ENCODE results near the gene UBE2R2. TPM values are rescaled to one million over a fixed set of nuclear protein-coding genes. Genes with fewer than 3 reads are reported as not detected.
"Not testable (repeated sequence)": the region's sequence is repeated elsewhere in the genome, so short reads cannot be mapped to it uniquely, and the experiment has no call there.

UBE2R2 gene
- total and polyA plus RNA-seq, 10 of the 15 experiments (the other 5 are each of a cell fraction or from before 2014, with no cell fraction given): 7.2 to 32.8 (median 17.2) TPM

DNA sequence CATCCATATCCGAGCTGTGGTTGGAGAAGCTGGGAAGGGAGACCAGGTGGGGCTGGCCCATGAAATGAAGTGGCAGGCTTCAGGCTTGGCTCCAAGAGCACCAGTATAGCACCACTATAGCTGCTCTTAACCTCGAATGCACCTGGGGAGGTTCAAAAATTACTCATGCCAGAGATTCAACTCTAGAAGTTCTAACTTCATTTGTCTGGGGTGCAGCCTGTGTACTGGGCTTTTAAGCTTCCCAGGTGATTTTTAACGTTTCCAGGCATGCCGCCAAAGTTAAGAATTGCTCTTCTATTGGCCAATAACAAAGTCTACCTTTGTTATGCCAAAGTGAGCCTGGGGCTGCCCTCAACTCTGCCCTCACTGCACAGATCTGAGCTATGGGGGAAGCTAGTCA lies 21.1 kb upstream of the UBE2R2 start:
- no peaks in the 10 kb centered on the region for H3K4me1 ChIP-seq (ENCODE audit: control insufficient read depth, insufficient read depth, low read length)
- no peaks in the 10 kb centered on the region; the same call in 2 of the 3 replicates for H3K9me3 ChIP-seq (replicated peaks; ENCODE audit: control insufficient read depth, insufficient read depth, low read length)
- TF ChIP-seq NR2C2 (IDR thresholded peaks at IDR 0.05; ENCODE audit: borderline replicate concordance, control insufficient read depth, insufficient read length, low read depth) (no peak), ZNF274 (IDR thresholded peaks at IDR 0.05; ENCODE audit: insufficient read depth, insufficient read length) (no peak), POLR2AphosphoS2 (IDR thresholded peaks at IDR 0.05; ENCODE audit: low read depth, low read length) (no peak), HDAC2 (IDR thresholded peaks at IDR 0.05) (no peak), RAD51 (IDR thresholded peaks at IDR 0.05) (no peak), RUNX3 (IDR thresholded peaks at IDR 0.05; ENCODE audit: low read length) (no peak), ETV6 (conservative IDR thresholded peaks at IDR 0.05 in 1 of 2, IDR thresholded peaks at IDR 0.05 in 1 of 2; ENCODE audit: borderline replicate concordance in 1 of 2, low read depth in 1 of 2) (no peak), KDM1A (IDR thresholded peaks at IDR 0.05; ENCODE audit: borderline replicate concordance) (no peak), KLF5 (IDR thresholded peaks at IDR 0.05; ENCODE audit: partially characterized antibody) (no peak), HSF1 (IDR thresholded peaks at IDR 0.05; ENCODE audit: low read depth, low read length) (no peak), FOXM1 (IDR thresholded peaks at IDR 0.05; ENCODE audit: low read depth, low read length) (no peak), ZZZ3 (IDR thresholded peaks at IDR 0.05; ENCODE audit: control insufficient read depth, insufficient read length, low read depth) (no peak), ESRRA (IDR thresholded peaks at IDR 0.05; ENCODE audit: low read length) (no peak)
- TF ChIP-seq, protein P1, sequence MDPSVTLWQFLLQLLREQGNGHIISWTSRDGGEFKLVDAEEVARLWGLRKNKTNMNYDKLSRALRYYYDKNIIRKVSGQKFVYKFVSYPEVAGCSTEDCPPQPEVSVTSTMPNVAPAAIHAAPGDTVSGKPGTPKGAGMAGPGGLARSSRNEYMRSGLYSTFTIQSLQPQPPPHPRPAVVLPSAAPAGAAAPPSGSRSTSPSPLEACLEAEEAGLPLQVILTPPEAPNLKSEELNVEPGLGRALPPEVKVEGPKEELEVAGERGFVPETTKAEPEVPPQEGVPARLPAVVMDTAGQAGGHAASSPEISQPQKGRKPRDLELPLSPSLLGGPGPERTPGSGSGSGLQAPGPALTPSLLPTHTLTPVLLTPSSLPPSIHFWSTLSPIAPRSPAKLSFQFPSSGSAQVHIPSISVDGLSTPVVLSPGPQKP (IDR thresholded peaks at IDR 0.05; ENCODE audit: low read depth, low read length): no peak
- TF ChIP-seq, protein P2, sequence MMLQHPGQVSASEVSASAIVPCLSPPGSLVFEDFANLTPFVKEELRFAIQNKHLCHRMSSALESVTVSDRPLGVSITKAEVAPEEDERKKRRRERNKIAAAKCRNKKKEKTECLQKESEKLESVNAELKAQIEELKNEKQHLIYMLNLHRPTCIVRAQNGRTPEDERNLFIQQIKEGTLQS (IDR thresholded peaks at IDR 0.05; ENCODE audit: borderline replicate concordance, extremely low read depth, low read depth, low read length): no peak
- CTCF ChIA-PET: interaction anchor here (1.0 to 2.2 kb wide), 2 partner anchors 17 to 56 kb away, joined by 3 to 6 read pairs; no protein-coding TSS in a partner anchor
- H3K9ac ChIP-seq (ENCODE audit: control insufficient read depth, insufficient read depth, low read length): no peak overlapping the region
- H4K20me1 ChIP-seq (ENCODE audit: control insufficient read depth, insufficient read depth): no peaks in the 10 kb centered on the region
- intact Hi-C loops (cut with micrococcal nuclease; ENCODE audit: unreplicated experiment): no loop called here
- SMC1A ChIA-PET (ENCODE audit: uncharacterized antibody, unreplicated experiment): interaction anchor here (0.6 kb wide), 1 partner anchor 346 kb away, joined by 3 read pairs; no protein-coding TSS in a partner anchor
- H3K27me3 ChIP-seq (replicated peaks in 1 of 2; ENCODE audit: control insufficient read depth in 2 of 2, insufficient read depth in 2 of 2, low read length in 1 of 2): peaks cover 3 to 6% of the 10 kb centered on the region in 2 experiments; a peak in 1 of 4 replicates
- in situ Hi-C loops (cut with MboI): no loop called here
- H3K79me2 ChIP-seq (ENCODE audit: control insufficient read depth, insufficient read depth, low read length): no peaks in the 10 kb centered on the region
- no peak overlapping the region for H2AFZ ChIP-seq (ENCODE audit: control insufficient read depth, low read depth, low read length)
- no peak for DNase-seq (ENCODE audit: low read depth, low spot score)
- ATAC-seq: no peak
- no peak overlapping the region for H3K4me2 ChIP-seq (ENCODE audit: control insufficient read depth, insufficient read depth)
- no TSS peak for BruUV-seq (replicated peaks)
- RAD21 ChIA-PET (ENCODE audit: unreplicated experiment): no interaction called here
- H3K27ac ChIP-seq (ENCODE audit: control insufficient read depth, insufficient read depth): no peak overlapping the region
- no peak for FAIRE-seq
- H3K36me3 ChIP-seq (ENCODE audit: control insufficient read depth in 2 of 2, insufficient read depth in 2 of 2, low read length in 1 of 2): no peaks in the 10 kb centered on the region
- no peak overlapping the region for H3K4me3 ChIP-seq
- 25% methylated on average over 4 of the region's 4 CpGs for WGBS (ENCODE audit: insufficient coverage, insufficient replicate concordance, low lambda C conversion rate, missing lambda C conversion rate)
- POLR2A ChIA-PET: no interaction called here

- H3K27ac ChIP-seq (ENCODE audit: control insufficient read depth, insufficient read depth); ATAC-seq; H3K27me3 ChIP-seq (replicated peaks in 1 of 2; ENCODE audit: control insufficient read depth in 2 of 2, insufficient read depth in 2 of 2, low read length in 1 of 2); H3K4me2 ChIP-seq (ENCODE audit: control insufficient read depth, insufficient read depth); H3K9ac ChIP-seq (ENCODE audit: control insufficient read depth, insufficient read depth, low read length); H2AFZ ChIP-seq (ENCODE audit: control insufficient read depth, low read depth, low read length); H3K79me2 ChIP-seq (ENCODE audit: control insufficient read depth, insufficient read depth, low read length); H3K4me1 ChIP-seq (ENCODE audit: control insufficient read depth, insufficient read depth, low read length); H3K4me3 ChIP-seq; H4K20me1 ChIP-seq (ENCODE audit: control insufficient read depth, insufficient read depth); FAIRE-seq; in situ Hi-C loops (cut with MboI); BruUV-seq (replicated peaks); H3K36me3 ChIP-seq (ENCODE audit: control insufficient read depth in 2 of 2, insufficient read depth in 2 of 2, low read length in 1 of 2); intact Hi-C loops (cut with micrococcal nuclease; ENCODE audit: unreplicated experiment); POLR2A ChIA-PET; RAD21 ChIA-PET (ENCODE audit: unreplicated experiment); H3K9me3 ChIP-seq (replicated peaks; ENCODE audit: control insufficient read depth, insufficient read depth, low read length); DNase-seq (ENCODE audit: low read depth, low spot score): not testable (repeated sequence)
- ChIA-PET SMC1A (ENCODE audit: uncharacterized antibody, unreplicated experiment) (interaction anchor here (0.6 kb wide), 1 partner anchor 346 kb away, joined by 3 read pairs; no protein-coding TSS in a partner anchor), CTCF (interaction anchor here (0.6 kb wide), 1 partner anchor 17 kb away, joined by 4 read pairs; no protein-coding TSS in a partner anchor)
- 22% methylated on average over 5 of the region's 5 CpGs for WGBS (ENCODE audit: insufficient coverage, insufficient replicate concordance, low lambda C conversion rate, missing lambda C conversion rate)
Observed at GRCh38 chr9:33796679-33797078, 20.3 kb upstream of the UBE2R2 start.

Measured in GM12878 (cell line).